GM19397 (cell line): ENCODE measurements around the gene UBA5.
A peak's percentile ranks its signal among the peaks of the same experiment; 100 is the strongest.

ENCODE experiments used
- ATAC-seq: cut with Tn5 transposase; IDR thresholded peaks from one replicate; pipeline ENCODE4 v1.9.1; 2021; ENCODE audit warnings: mild to moderate bottlenecking, moderate library complexity; ENCODE audit not compliant: unreplicated experiment

The UBA5 gene

GRCh38 chr3:132713977-132714727 is 54.0 kb downstream of the UBA5 start:
- no peak for ATAC-seq

DNA sequence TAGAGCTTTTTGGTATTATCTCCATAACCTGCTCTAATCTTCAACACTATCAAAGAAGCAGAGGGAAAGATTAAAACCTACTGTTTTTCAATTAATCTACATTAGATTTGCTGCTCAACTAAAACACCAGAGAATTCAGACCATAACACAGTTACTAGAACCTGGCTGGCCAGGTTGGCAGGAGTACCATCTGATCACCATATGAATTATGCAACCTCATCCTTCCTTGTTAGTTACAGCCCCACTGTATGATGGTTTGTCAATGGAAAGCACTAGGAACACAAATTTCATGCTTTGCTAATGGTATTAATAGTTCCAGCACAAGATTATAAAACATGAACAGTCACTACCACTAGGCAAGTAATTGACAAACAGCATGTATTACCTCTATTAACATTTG is 56.2 kb downstream of the UBA5 start:
- no peak for ATAC-seq

DNA sequence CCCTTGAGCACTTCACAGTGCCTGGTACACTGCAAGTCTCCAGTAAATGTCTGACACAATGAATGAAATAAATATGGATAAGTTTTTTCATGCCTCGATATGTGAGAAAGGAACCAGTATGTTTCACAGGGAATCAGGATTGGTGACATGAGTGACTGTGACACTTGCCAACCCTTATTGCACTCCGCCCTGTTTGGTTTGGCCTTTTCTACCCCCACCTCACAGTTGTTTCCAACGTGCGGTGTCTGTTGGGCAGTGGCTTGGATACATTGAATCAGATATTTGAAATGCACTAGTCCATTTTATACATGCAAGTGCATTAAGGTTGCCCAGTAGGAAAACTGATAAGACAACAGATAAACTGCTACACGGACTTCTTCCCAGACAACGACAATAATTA is 60.1 kb downstream of the UBA5 start:
- no peak for ATAC-seq

DNA sequence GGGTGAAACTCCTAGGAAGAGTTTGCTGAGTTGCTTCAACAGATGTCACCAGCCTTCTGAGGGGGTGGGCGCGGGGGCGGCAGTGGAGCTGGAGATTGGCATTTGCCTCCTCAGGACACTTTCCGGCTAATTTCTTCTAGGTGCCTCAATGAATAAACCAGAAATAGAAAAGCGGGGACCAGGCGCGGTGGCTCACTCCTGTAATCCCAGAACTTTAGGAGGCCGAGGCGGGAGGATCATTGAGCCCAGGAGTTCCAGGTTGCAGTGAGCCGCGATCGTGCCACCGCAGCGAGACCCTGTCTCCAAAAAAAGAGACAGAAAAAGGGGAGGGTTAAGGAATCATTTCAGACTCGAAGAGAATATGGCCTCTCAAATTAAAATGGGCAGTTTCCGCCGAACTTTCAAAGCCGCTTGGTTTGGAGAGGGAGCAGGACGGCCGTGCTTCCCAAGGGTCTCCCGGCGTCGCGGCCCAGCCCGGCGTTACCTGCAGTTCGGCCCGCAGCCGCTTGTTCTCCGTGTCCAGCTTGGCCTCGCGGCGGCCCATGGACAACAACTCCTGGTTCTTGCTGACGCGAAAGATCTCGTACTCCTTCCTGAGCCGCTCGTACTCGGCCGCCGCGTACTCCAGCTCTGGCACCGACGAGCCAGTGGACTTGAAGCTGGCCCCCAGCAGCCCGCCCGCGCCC is 61.5 kb downstream of the UBA5 start:
- no peak for ATAC-seq

- ATAC-seq, result peak; percentile 79
These were observed 62.3 kb downstream of the UBA5 start, which contains the start of gene NPHP3 for GRCh38 chr3:132722165-132723023. TSS of gene NPHP3 (minus strand) at chr3:132722409. CDS start at chr3:132722355, 54 bp downstream.

DNA sequence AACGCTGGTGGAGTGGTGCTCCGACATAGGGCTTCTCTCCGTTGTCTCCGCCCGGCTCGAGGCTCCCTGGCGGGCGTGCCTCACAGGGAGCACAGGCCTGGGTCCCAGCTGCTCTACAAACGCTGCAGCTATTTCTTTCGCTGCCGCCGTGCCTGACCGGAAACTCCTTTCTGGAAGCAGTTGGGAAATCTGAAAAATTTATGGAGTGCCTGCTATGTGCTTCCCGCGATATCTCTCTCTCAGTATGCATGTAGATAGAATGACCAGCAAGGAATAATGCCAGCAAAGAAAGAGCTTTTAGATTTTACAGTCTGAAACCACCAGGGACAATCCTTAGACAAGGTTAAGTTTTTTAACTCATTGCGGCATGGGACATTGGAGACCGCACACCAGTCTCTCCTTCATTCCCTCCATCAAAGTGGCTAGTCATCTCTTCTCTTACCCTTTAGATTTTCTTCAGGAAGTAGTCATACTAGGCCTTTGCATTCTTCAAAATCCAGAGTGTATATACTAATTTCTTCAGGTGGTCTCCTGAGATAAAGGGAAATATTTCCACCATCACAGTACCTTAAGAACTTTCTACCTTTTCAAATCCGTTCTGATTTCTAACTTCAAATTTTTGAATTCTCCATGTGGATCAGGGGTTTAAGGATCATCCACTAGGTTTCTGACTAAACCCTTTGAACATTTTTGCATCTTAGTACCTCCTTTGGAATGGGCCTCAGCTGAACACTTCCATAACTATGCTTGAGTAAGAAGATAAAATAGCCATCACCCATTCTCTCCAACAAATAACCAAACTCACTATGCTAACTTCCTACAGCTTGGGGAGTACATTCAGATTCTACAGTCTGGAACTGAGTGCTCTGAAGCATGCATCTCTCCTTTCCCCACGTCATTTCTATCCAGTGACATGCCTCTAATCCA is 63.2 kb downstream of the UBA5 start:
- no peak for ATAC-seq

GRCh38 chr3:132726341-132726823 is 66.3 kb downstream of the UBA5 start:
- no peak for ATAC-seq
